CD4-positive, alpha-beta T cell treated with Interleukin-4 for 1 hour (primary cell): ENCODE measurements around the gene RUNX1.
A peak's percentile ranks its signal among the peaks of the same experiment; 100 is the strongest.

ENCODE experiments used
- DNase-seq, 2 donors: peaks; one replicate each; pipeline ENCODE4 v3.0.0-alpha.2; 2020 to 2022

The RUNX1 gene

GRCh38 chr21:35058058-35058457, 9.0 kb upstream of the RUNX1 start:
- DNase-seq, result no peak

- no peak for DNase-seq
Measured at GRCh38 chr21:35057428-35057827, 8.3 kb upstream of the RUNX1 start.

- no peak for DNase-seq
Measured at GRCh38 chr21:35053356-35054096, 4.4 kb upstream of the RUNX1 start.

- DNase-seq, result no peak
Measured at GRCh38 chr21:35052801-35053200, 3.7 kb upstream of the RUNX1 start.

GRCh38 chr21:35051287-35051818, 2.3 kb upstream of the RUNX1 start:
- peak; percentile 88 to 89 for DNase-seq

GRCh38 chr21:35050348-35051286, 1.5 kb upstream of the RUNX1 start:
- no peak for DNase-seq

- DNase-seq, result peak; percentile 30 to 35
Measured at GRCh38 chr21:35048183-35048601, 910 bp downstream of the RUNX1 start.

GRCh38 chr21:35046880-35047229, 2.2 kb downstream of the RUNX1 start:
- DNase-seq, result no peak

GRCh38 chr21:35046263-35046624, 2.9 kb downstream of the RUNX1 start:
- DNase-seq, result no peak

- peak; percentile 71 to 78 for DNase-seq
Measured at GRCh38 chr21:35045542-35046262, 3.4 kb downstream of the RUNX1 start.

- DNase-seq, result peak in 1 of 2 donors; percentile 41
Measured at GRCh38 chr21:35044770-35045541, 4.1 kb downstream of the RUNX1 start.

- no peak for DNase-seq
Measured at GRCh38 chr21:35044128-35044527, 5.0 kb downstream of the RUNX1 start.

- peak in 1 of 2 donors; percentile 74 for DNase-seq
Measured at GRCh38 chr21:35043549-35043948, 5.6 kb downstream of the RUNX1 start.

GRCh38 chr21:35042836-35043235, 6.3 kb downstream of the RUNX1 start:
- DNase-seq, result no peak

- no peak for DNase-seq
Measured at GRCh38 chr21:35041881-35042280, 7.2 kb downstream of the RUNX1 start.

- DNase-seq, result no peak
Measured at GRCh38 chr21:35041122-35041521, 8.0 kb downstream of the RUNX1 start.

- no peak for DNase-seq
Measured at GRCh38 chr21:35039595-35040289, 9.4 kb downstream of the RUNX1 start.

- no peak for DNase-seq
Measured at GRCh38 chr21:35038772-35039319, 10.3 kb downstream of the RUNX1 start.

- DNase-seq, result no peak
Measured at GRCh38 chr21:35037384-35037765, 11.7 kb downstream of the RUNX1 start.

- peak in 1 of 2 donors; percentile 32 for DNase-seq
Measured at GRCh38 chr21:35036465-35037383, 12.4 kb downstream of the RUNX1 start.
